ENCODE data around the gene EVI5L.

DNA sequence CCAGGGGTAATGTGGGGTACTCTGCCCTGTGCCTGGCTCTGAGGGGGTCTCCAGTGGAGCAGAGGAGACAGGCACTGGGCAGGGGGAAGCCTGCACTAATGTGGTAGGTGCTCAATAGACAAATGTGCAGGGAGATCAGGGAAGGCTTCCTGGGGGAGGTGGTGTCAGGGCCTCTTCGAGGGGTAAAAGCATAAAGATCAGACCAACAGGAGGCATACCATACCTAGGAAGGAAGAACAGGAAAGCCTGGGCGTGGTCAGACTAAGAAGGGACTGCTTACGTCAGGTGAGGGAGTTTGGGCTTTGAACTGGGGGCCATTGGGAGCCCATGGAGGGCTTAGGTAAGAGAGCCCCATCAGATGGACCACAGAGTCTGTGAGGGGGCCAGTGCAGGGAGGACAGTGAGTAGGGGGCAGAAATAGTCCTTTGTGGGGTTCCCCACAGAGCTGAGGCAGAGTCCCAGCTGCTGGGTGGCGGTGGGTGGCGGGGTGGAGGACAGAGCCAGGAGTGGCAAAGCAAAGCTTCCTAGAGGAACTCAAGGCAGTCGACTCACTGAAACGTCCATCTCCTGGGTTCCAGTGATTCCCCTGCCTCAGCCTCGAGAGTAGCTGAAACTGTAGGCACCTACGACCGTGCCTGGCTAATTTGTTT, 35.4 kb downstream of the EVI5L start:
- TF ChIP-seq, protein P1, sequence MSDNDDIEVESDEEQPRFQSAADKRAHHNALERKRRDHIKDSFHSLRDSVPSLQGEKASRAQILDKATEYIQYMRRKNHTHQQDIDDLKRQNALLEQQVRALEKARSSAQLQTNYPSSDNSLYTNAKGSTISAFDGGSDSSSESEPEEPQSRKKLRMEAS (IDR thresholded peaks at IDR 0.05), result no peak
- TF ChIP-seq ASH2L (IDR thresholded peaks at IDR 0.05; ENCODE audit: low read length), result no peak
- TF ChIP-seq CTBP2 (IDR thresholded peaks at IDR 0.05; ENCODE audit: borderline replicate concordance, insufficient read depth, insufficient read length, low read length), result no peak
- no peak for TF ChIP-seq SIN3A (conservative IDR thresholded peaks at IDR 0.05 in 1 of 2, IDR thresholded peaks at IDR 0.05 in 1 of 2; ENCODE audit: low read depth in 1 of 2, low read length in 2 of 2)
- no peak for TF ChIP-seq RAD21 (IDR thresholded peaks at IDR 0.05 in 1 of 2, conservative IDR thresholded peaks at IDR 0.05 in 1 of 2; ENCODE audit: low read depth in 2 of 2, low read length in 2 of 2)
- TF ChIP-seq, protein P2, sequence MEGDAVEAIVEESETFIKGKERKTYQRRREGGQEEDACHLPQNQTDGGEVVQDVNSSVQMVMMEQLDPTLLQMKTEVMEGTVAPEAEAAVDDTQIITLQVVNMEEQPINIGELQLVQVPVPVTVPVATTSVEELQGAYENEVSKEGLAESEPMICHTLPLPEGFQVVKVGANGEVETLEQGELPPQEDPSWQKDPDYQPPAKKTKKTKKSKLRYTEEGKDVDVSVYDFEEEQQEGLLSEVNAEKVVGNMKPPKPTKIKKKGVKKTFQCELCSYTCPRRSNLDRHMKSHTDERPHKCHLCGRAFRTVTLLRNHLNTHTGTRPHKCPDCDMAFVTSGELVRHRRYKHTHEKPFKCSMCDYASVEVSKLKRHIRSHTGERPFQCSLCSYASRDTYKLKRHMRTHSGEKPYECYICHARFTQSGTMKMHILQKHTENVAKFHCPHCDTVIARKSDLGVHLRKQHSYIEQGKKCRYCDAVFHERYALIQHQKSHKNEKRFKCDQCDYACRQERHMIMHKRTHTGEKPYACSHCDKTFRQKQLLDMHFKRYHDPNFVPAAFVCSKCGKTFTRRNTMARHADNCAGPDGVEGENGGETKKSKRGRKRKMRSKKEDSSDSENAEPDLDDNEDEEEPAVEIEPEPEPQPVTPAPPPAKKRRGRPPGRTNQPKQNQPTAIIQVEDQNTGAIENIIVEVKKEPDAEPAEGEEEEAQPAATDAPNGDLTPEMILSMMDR (IDR thresholded peaks at IDR 0.05; ENCODE audit: control extremely low read depth in 1 of 3, insufficient read depth in 1 of 3, low read depth in 1 of 3, low read length in 3 of 3), result no peak
- no peak for TF ChIP-seq EP300 (IDR thresholded peaks at IDR 0.05; ENCODE audit: borderline replicate concordance in 1 of 2, low read depth in 2 of 2, low read length in 2 of 2)
- no peak for TF ChIP-seq YY1 (IDR thresholded peaks at IDR 0.05; ENCODE audit: low read depth, low read length)
- TF ChIP-seq JUND (IDR thresholded peaks at IDR 0.05; ENCODE audit: low read length), result no peak
- no peak for TF ChIP-seq POLR2A (IDR thresholded peaks at IDR 0.05; ENCODE audit: control extremely low read depth in 1 of 2, low read depth in 2 of 2, low read length in 2 of 2)
- TF ChIP-seq TAF7 (optimal IDR thresholded peaks at IDR 0.05; ENCODE audit: borderline replicate concordance, low read depth, low read length), result no peak
